Measurements from ENCODE around the gene NDFIP1.

The NDFIP1 gene

DNA sequence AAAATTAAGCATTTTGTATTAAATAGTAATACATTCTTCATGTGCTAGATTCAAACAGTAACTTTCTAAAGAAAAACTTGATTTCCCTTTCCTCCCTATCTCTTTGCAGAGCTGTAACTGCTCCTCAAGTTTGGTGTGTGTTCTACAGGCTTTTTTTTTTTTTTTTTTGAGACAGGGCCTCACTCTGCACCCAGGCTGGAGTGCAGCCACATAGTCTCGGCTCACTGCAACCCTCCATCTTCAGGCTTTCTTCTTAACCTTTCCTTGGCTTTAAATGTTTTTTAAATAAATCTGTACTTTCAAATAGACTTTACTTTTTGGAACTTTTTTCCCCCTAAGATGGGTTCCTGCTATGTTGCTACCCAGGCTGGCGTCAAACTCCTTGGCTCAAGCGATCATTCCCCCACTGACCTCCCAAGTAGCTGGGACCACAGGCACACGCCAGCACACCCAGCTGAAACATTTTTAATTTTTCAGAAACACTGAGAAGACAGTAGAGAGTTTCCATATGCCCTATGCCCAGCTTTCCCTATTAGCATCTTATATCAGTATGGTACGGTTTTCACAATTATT, 9.1 kb downstream of the NDFIP1 start:
- in situ Hi-C loops (cut with MboI; ENCODE audit: low sequenced_read_pairs), result no loop called here

GRCh38 chr5:142118155-142118686, 9.6 kb downstream of the NDFIP1 start:
- in situ Hi-C loops (cut with MboI; ENCODE audit: low sequenced_read_pairs), result no loop called here

GRCh38 chr5:142119051-142119625, 10.6 kb downstream of the NDFIP1 start:
- in situ Hi-C loops (cut with MboI; ENCODE audit: low sequenced_read_pairs), result no loop called here

DNA sequence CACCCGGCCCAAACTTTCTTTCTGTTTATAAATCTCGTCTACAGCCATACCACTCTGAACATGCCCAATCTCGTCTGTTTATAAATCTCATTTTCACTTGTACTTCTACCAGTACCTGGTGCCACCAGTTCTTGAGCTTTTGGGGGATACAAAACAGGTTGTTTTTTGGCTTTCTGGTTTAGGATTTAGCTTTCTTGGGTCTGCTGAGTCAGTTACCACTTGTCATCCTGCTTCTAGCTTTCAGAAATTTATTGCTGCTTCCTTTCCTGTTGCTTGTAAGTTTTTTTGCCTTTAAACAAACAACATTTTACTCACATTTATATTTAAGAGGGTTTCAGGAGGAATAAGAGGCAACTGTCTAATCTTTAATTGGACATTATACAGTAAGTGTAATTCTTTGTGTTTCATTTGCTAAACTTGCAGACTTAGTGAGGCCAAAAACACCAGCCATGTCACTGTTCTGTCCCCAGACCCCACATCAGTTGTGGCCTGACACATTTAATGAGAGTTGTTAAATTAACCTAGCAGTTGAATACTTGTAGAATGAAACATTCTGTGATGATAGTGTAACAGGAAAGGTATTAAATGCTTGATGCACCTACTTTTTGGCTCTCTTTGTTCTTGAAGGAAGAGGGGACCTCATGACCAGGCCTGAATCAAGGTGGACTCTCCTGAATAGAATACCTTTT, 11.8 kb downstream of the NDFIP1 start:
- in situ Hi-C loops (cut with MboI; ENCODE audit: low sequenced_read_pairs), result no loop called here

DNA sequence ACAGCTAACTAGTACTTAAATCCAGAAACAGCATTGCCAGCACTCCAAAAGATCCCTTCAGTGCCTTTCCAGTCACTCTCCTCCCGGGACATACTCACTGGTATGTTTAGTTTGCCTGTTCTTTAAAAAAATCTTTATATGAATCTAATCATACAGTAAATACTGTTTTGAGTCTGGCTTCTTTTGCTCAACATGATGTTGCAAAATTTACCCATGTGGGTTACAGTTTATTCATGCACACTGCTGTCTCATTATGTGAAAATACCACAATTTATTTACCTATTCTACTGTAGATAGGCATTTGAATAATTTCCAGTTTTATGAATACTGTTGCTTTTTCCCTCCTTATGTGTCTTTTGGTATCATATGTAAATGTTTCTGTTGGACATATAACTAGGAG, 13.5 kb downstream of the NDFIP1 start:
- in situ Hi-C loops (cut with MboI; ENCODE audit: low sequenced_read_pairs), result no loop called here

DNA sequence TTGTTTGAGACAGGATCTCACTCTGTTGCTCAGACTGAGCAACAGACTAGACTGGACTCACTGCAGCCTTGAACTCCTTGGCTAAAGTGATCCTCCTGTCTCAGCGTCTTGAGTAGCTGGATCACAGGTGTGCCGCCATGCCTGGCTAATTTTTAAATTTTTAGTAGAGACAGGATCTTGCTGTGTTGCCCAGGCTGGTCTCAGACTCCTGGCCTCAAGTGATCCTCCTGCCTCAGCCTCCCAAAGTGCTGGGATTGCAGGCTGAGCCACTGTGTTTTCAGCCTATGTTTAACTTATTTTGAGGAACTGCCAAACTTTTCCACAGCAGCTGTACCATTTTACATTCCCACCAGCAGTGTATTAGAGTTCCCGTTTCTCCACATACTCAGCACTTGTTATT, 16.8 kb downstream of the NDFIP1 start:
- in situ Hi-C loops (cut with MboI; ENCODE audit: low sequenced_read_pairs), result no loop called here

DNA sequence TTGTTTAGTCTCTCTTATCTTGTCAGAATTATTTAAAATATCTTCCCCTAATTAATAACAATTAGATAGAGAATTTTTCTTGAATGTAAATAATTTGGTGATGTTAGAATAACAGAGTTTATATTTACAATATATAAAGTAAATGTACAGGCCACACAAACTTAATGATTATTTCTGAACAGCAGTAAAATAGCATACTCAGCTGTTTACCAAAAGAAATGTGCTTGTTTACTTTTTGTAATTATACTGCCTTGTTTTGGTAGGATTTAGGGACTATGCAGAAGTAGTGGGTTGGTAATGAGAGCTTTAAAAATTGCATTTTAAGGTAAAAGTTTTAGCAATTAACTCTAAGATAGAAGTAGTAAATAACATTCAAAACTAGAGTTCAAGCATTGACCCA, 17.4 kb downstream of the NDFIP1 start:
- in situ Hi-C loops (cut with MboI; ENCODE audit: low sequenced_read_pairs), result no loop called here

DNA sequence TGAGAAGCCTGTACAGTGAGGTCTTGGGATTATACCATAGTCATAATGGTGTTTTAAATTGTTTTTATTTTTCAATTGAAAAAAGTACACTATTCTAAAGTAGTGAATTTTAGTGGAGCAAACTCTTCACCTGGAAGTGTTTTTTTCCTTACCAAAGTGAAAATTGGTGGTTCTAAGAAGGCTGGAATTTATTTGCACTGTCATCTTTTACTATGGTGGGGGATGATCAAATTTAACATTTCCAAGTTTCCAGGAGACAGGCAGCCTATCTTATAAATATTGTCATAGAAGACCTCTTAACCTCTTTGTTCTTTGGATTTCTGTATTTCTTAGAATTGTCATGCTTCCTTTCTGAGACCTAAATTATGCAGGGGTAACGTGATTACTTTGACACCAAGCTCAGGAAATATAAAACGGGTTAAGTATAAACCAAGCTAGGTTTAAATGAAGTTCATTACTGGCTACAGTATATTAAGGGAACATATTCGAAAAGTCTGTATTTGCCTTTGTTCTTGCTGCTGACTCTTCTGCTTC, 20.2 kb downstream of the NDFIP1 start:
- in situ Hi-C loops (cut with MboI; ENCODE audit: low sequenced_read_pairs), result no loop called here

GRCh38 chr5:142129446-142130066, 21.0 kb downstream of the NDFIP1 start:
- in situ Hi-C loops (cut with MboI; ENCODE audit: low sequenced_read_pairs), result no loop called here

DNA sequence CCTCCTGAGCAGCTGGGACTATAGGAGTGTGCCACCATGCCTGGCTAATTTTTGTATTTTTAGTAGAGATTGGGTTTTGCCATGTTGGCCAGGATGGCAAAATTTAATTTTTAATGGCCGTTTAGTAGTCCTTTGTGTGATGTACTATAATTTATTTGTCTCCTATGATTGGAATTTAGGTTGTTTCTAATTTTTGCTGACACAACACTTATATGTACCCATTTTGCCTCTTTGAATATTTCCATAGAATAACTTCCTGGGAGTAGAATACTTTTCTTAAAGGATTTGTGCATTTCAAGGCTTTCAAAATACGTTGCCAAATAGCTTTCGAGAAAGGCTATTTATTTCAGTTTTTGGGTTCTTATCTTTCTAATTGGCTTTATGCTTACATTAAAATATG, 22.8 kb downstream of the NDFIP1 start:
- in situ Hi-C loops (cut with MboI; ENCODE audit: low sequenced_read_pairs), result no loop called here

DNA sequence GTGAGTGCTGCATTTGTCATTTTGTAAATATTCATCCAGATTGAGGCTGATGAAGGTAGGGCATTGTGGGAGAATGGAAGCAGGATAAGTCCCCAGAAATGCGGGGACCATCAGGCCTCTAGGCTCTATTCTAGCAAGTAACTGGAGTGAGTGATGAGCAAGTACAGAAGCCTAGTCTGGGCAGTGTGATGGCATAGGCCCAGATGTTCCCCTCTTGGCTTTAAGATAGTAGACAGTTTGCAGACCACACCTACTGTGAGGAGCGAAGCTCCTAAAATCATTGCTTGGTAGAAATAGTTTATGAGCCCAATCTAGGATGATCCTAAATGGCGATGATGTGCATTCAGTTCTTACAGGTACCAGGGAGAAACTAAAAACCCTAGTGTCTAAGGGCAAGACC, 24.3 kb downstream of the NDFIP1 start:
- in situ Hi-C loops (cut with MboI; ENCODE audit: low sequenced_read_pairs), result no loop called here

- in situ Hi-C loops (cut with MboI; ENCODE audit: low sequenced_read_pairs), result no loop called here
Measured at GRCh38 chr5:142133330-142134206, 25.0 kb downstream of the NDFIP1 start.

DNA sequence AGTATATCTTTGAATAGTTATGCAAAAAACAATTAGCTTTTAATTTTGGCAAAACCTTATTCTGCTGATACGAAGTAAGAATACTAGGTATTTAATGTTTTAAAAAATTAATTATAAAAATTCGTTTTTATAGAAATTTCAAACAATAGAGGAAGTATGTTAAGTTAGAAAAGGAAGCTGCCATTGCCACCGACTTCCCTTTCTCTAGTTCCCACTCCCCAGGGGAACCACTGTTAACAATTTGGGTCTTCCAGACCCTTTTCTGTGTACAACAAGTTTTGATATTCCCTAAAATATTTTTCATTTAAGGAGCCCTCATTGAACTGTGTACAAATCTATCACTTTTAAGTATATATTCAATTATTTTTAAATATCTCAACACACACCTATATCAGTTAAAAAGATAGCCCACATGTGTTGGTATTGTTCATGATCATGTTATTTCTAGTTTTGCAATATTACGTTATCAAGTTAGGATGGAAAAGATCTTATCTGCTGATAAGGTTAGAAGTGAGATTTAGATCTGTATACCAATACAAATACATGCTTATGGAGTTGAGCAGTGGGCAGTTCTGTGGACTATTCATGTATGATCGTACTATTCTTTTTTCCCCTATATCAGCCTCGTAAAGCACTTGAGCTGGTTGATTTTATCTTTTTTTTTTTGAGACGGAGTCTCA, 25.9 kb downstream of the NDFIP1 start:
- in situ Hi-C loops (cut with MboI; ENCODE audit: low sequenced_read_pairs), result loop anchor here (5.0 kb wide), 1 partner anchor 132 kb away; no protein-coding TSS in a partner anchor

DNA sequence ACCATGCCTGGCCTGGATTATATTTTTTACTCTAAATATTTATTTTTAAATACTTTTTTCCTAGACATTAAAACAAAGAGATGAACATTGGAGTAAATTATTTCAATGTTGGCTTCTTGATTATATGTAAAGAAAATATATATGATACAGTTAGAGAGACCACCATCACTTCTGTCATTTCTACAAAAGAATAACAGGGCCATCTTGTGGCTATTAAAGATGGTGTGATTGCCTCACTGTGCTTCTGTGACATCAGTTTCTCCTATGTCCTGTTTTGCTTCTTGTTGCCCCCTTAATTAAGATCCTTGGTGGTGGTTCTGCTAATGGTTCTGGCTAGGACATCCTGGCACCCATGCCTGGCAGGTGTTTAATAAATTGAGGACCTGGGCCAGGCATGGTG, 32.9 kb downstream of the NDFIP1 start:
- in situ Hi-C loops (cut with MboI; ENCODE audit: low sequenced_read_pairs), result loop anchor here (10.0 kb wide), 1 partner anchor 447 kb away; no protein-coding TSS in a partner anchor

DNA sequence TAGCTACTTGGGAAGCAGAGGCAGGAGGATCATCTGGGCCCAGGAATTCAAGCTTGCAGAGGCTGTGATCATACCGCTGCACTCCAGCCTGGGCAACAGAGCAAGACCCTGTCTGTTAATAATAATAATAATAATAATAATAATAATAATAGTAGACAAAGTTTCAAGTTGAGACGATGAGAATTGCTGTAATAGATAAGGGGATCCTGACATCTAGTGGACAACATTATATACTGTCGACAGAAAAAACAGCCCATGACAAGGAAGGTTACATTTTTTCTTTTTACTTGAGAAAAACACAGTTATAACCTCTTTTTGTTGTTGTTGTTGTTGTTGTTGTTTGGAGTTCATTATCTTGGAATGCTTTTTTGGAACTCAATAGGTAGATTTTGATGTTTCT, 35.3 kb downstream of the NDFIP1 start:
- in situ Hi-C loops (cut with MboI; ENCODE audit: low sequenced_read_pairs), result loop anchor here (10.0 kb wide), 1 partner anchor 449 kb away; no protein-coding TSS in a partner anchor

DNA sequence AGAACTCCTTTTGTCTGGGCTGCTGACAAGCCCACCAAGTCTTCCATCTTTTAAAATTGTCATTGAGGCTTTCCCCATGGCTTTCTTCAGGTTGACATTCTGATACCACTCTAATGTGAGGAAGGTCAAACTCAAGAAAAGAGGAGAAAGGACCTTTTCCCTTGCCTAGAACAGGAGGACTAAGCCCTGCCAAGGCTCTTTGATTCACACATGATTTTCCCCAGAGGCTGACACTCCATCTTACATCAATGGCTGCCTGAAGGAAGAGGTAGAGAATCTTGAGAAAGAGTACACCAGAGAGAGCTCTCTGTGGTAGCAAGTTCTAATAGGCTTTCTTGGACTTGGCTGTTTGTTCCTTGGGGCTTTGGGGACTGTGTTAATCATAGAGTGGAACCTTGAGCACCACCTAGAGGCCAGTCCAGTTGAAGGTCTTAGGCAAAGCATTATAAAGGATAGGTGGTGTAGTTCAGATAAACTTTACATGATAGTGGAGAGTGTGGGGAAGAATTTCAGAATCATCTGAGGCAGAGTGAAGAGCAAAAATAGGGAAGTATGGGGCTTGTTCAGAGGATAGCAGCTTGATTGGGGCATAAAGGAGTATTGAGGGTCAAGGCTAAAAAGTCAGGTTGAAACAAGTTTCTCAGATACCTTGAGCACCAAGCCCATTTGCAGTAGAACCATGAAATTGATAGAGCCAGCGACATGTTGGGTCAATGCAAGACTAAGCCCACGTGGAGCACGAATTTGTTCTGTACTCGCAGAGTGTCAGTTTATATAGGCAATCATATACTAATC, 36.7 kb downstream of the NDFIP1 start:
- in situ Hi-C loops (cut with MboI; ENCODE audit: low sequenced_read_pairs), result loop anchor here (10.0 kb wide), 1 partner anchor 451 kb away; no protein-coding TSS in a partner anchor

- in situ Hi-C loops (cut with MboI; ENCODE audit: low sequenced_read_pairs), result loop anchor here (10.0 kb wide), 1 partner anchor 455 kb away; no protein-coding TSS in a partner anchor
Measured at GRCh38 chr5:142149363-142149762, 40.8 kb downstream of the NDFIP1 start.

DNA sequence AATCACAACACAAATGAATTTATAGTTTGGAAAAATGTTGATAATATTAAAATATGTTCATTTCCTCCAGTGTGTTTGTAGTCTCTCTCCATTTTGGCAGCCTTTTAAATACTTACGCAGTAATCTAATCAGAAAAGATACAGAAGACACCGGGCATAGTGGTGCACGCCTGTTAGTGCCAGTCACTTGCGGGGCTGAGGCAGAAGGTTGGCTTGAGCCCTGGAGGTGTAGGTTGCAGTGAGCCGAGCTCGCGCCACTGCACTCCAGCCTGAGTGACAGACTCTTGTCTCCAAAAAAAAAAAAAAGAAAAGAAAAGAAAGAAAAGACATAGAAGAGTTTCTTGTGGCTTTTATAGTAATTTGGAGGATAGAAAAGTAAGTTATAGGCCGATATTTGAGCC, 41.9 kb downstream of the NDFIP1 start:
- in situ Hi-C loops (cut with MboI; ENCODE audit: low sequenced_read_pairs), result loop anchor here (25.0 kb wide), 1 partner anchor 537 kb away; the partner anchor contains the start of gene FGF1
